IMR-90 (cell line): ENCODE measurements around the gene HOXB6.

Experiments used
- BHLHE40 ChIP-seq: fragments of 150-350 bp; IDR thresholded peaks from 2 replicates; pipeline ENCODE4 v1.6.1; 2016; ENCODE audit warnings: mild to moderate bottlenecking, low read depth, low read length
- NFE2L2 ChIP-seq: fragments of 150-350 bp; IDR thresholded peaks from 2 replicates; pipeline ENCODE4 v1.6.1; 2016; ENCODE audit warnings: low read depth, mild to moderate bottlenecking, low read length
- POLR2A ChIP-seq: IDR thresholded peaks from 2 replicates; pipeline ENCODE4 v1.6.1; 2012; ENCODE audit warnings: mild to moderate bottlenecking, low read depth, low read length
- TF ChIP-seq, protein P1 (sequence below): conservative IDR thresholded peaks from 2 replicates; pipeline ENCODE4 v1.5.1; 2012; ENCODE audit warnings: mild to moderate bottlenecking, low read depth, low read length, improper control_type of control experiment

DNA sequence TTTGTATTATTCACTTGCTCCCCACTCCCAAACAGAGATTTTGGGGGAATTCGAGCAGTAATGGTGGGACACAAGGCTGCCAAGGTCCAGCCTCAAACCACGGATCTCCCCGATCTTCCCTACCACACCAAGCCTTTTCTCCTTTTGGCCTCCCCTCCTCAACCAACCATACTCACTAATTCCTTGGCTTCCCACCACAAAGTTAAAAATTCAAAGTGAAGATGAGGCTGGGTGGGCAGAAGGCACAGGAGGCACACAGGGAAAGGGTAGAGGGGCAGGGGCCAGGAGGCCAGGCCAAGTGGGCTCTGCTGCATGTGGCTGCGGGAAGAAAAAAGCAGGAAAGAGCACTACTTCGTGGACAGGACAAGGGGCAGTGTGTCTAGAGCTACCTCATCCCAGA is 41.9 kb downstream of the HOXB6 start:
- TF ChIP-seq, protein P1, sequence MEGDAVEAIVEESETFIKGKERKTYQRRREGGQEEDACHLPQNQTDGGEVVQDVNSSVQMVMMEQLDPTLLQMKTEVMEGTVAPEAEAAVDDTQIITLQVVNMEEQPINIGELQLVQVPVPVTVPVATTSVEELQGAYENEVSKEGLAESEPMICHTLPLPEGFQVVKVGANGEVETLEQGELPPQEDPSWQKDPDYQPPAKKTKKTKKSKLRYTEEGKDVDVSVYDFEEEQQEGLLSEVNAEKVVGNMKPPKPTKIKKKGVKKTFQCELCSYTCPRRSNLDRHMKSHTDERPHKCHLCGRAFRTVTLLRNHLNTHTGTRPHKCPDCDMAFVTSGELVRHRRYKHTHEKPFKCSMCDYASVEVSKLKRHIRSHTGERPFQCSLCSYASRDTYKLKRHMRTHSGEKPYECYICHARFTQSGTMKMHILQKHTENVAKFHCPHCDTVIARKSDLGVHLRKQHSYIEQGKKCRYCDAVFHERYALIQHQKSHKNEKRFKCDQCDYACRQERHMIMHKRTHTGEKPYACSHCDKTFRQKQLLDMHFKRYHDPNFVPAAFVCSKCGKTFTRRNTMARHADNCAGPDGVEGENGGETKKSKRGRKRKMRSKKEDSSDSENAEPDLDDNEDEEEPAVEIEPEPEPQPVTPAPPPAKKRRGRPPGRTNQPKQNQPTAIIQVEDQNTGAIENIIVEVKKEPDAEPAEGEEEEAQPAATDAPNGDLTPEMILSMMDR: no peak
- TF ChIP-seq POLR2A (no peak), BHLHE40 (no peak), NFE2L2 (no peak)
